Measurements from ENCODE around the gene IGHMBP2.

GRCh38 chr11:68946416-68947090, 42.9 kb downstream of the IGHMBP2 start:
- no peak for TF ChIP-seq POLR2A (IDR thresholded peaks at IDR 0.05; ENCODE audit: extremely low read depth, insufficient read length)
- TF ChIP-seq CTCF (IDR thresholded peaks at IDR 0.05; ENCODE audit: low read depth, low read length): no peak
- no peak for TF ChIP-seq MAX (IDR thresholded peaks at IDR 0.05; ENCODE audit: low read depth, low read length)
- no peak for TF ChIP-seq MYC (IDR thresholded peaks at IDR 0.05; ENCODE audit: low read depth, low read length)

All from NB4 (cell line).